Peyer's patch (tissue), 4 donors: ENCODE results near the gene OLIG1.

Experiments
- POLR2A ChIP-seq, 2 donors: fragments of 450-650 bp; IDR thresholded peaks; one replicate each; pipeline ENCODE4 v1.5.1; 2017; ENCODE audit warnings: antibody characterized with exemption in 2 of 2, mild to moderate bottlenecking in 2 of 2, moderate library complexity in 2 of 2
- TF ChIP-seq, protein P1 (sequence below), 6 experiments: fragments of 450-650 bp in 4 of 6; fragments of 200-600 bp in 2 of 6; sonication (generic) in 1 of 6; IDR thresholded peaks; one replicate each; pipeline ENCODE4 v1.5.1; 2017 to 2019; ENCODE audit warnings: antibody characterized with exemption in 6 of 6, mild to moderate bottlenecking in 3 of 6, moderate library complexity in 1 of 6

DNA sequence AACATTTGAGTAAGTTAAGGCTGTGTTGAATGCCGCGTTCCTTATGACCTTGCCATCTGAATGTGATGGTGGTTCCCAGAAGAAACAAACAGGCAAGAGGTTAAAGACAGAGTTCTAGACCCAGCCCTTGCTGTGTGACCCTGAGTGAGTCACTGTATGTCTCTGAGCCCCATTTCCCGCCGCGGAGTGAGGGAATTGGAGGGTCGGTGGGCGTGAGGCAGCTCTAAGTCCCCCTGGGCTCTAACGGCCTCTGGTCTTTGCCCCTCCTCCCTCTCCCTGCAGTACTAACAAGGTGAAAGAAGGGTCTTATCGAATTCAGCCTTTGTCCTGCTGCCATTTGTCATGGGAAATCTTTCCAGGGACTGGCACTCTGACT lies 40.4 kb downstream of the OLIG1 start:
- TF ChIP-seq POLR2A (IDR thresholded peaks at IDR 0.05) = no peak
- TF ChIP-seq, protein P1, sequence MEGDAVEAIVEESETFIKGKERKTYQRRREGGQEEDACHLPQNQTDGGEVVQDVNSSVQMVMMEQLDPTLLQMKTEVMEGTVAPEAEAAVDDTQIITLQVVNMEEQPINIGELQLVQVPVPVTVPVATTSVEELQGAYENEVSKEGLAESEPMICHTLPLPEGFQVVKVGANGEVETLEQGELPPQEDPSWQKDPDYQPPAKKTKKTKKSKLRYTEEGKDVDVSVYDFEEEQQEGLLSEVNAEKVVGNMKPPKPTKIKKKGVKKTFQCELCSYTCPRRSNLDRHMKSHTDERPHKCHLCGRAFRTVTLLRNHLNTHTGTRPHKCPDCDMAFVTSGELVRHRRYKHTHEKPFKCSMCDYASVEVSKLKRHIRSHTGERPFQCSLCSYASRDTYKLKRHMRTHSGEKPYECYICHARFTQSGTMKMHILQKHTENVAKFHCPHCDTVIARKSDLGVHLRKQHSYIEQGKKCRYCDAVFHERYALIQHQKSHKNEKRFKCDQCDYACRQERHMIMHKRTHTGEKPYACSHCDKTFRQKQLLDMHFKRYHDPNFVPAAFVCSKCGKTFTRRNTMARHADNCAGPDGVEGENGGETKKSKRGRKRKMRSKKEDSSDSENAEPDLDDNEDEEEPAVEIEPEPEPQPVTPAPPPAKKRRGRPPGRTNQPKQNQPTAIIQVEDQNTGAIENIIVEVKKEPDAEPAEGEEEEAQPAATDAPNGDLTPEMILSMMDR (IDR thresholded peaks at IDR 0.05) = no peak
